ENCODE data around the gene NLRP1. TPM values are rescaled to one million over a fixed set of nuclear protein-coding genes. Genes with fewer than 3 reads are reported as not detected.

NLRP1 gene
- polyA plus RNA-seq, 3 donors: 13.2 to 388 (median 17.3) TPM

- H4K20me1 ChIP-seq (ENCODE audit: insufficient read depth, low read length): peaks cover 93% of the 10 kb centered on the region
- no peak overlapping the region for H3K4me2 ChIP-seq (replicated peaks; ENCODE audit: extremely low read depth, low read length, poor library complexity, severe bottlenecking)
- no peak overlapping the region for H3K27ac Mint-ChIP-seq
- no peak overlapping the region for H2AFZ ChIP-seq (ENCODE audit: insufficient read depth, low read depth, low read length, poor library complexity, severe bottlenecking)
- peaks cover 94 to 100% of the 10 kb centered on the region in 2 donors for H3K36me3 Mint-ChIP-seq
- TF ChIP-seq, protein P1, sequence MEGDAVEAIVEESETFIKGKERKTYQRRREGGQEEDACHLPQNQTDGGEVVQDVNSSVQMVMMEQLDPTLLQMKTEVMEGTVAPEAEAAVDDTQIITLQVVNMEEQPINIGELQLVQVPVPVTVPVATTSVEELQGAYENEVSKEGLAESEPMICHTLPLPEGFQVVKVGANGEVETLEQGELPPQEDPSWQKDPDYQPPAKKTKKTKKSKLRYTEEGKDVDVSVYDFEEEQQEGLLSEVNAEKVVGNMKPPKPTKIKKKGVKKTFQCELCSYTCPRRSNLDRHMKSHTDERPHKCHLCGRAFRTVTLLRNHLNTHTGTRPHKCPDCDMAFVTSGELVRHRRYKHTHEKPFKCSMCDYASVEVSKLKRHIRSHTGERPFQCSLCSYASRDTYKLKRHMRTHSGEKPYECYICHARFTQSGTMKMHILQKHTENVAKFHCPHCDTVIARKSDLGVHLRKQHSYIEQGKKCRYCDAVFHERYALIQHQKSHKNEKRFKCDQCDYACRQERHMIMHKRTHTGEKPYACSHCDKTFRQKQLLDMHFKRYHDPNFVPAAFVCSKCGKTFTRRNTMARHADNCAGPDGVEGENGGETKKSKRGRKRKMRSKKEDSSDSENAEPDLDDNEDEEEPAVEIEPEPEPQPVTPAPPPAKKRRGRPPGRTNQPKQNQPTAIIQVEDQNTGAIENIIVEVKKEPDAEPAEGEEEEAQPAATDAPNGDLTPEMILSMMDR (IDR thresholded peaks at IDR 0.05): no peak
- 91% methylated on average over 1 of the region's 4 CpGs for WGBS (ENCODE audit: insufficient coverage)
- no peak overlapping the region for H3K4me3 Mint-ChIP-seq
- no peak overlapping the region for H3K4me3 ChIP-seq (replicated peaks in 1 of 3; ENCODE audit: low read depth in 2 of 3, low read length in 3 of 3)
- H3K27me3 ChIP-seq (ENCODE audit: control insufficient read depth in 2 of 2, insufficient read depth in 2 of 2, low read length in 2 of 2): no peaks in the 10 kb centered on the region
- peaks cover 0 to 4% (median 0%) of the 10 kb centered on the region in 3 donors for H3K27me3 Mint-ChIP-seq (ENCODE audit: low read depth in 3 of 3)
- H3K4me1 ChIP-seq (ENCODE audit: control insufficient read depth in 1 of 2, insufficient read depth in 2 of 2, low read length in 2 of 2): no peaks in the 10 kb centered on the region
- no peak overlapping the region for H3K27ac ChIP-seq (ENCODE audit: low read depth in 1 of 2, low read length in 2 of 2)
- H3K9ac ChIP-seq (ENCODE audit: insufficient read depth, low read length, poor library complexity, severe bottlenecking): no peak overlapping the region
- H3K9me3 Mint-ChIP-seq: no peaks in the 10 kb centered on the region
- H3K4me1 Mint-ChIP-seq: no peaks in the 10 kb centered on the region
- H3K79me2 ChIP-seq (ENCODE audit: insufficient read depth, low read length): no peaks in the 10 kb centered on the region
- intact Hi-C loops (cut with micrococcal nuclease): no loop called here
- no peak for DNase-seq
- H3K9me3 ChIP-seq (replicated peaks in 1 of 2; ENCODE audit: control insufficient read depth in 1 of 2, insufficient read depth in 1 of 2, low read length in 2 of 2): no peaks in the 10 kb centered on the region
- H3K36me3 ChIP-seq (replicated peaks in 1 of 2; ENCODE audit: control insufficient read depth in 1 of 2, insufficient read depth in 2 of 2, low read length in 2 of 2): peaks cover 95 to 100% of the 10 kb centered on the region in 2 donors
Measured at GRCh38 chr17:5531085-5531418, 53.3 kb downstream of the NLRP1 start.

GRCh38 chr17:5530265-5531084 is 53.8 kb downstream of the NLRP1 start:
- H3K36me3 Mint-ChIP-seq: peaks cover 94 to 100% of the 10 kb centered on the region in 2 donors
- H3K9me3 ChIP-seq (replicated peaks in 1 of 2; ENCODE audit: control insufficient read depth in 1 of 2, insufficient read depth in 1 of 2, low read length in 2 of 2): no peaks in the 10 kb centered on the region
- no peak overlapping the region for H3K4me3 Mint-ChIP-seq

More at GRCh38 chr17:5530265-5531084, 53.8 kb downstream of the NLRP1 start:
- H2AFZ ChIP-seq (ENCODE audit: insufficient read depth, low read depth, low read length, poor library complexity, severe bottlenecking): no peak overlapping the region
- H4K20me1 ChIP-seq (ENCODE audit: insufficient read depth, low read length): peaks cover 93% of the 10 kb centered on the region
- intact Hi-C loops (cut with micrococcal nuclease): no loop called here
- Mint-ChIP-seq H3K4me1 (no peaks in the 10 kb centered on the region), H3K27me3 (ENCODE audit: low read depth in 3 of 3) (peaks cover 0 to 4% (median 0%) of the 10 kb centered on the region in 3 donors), H3K9me3 (no peaks in the 10 kb centered on the region), H3K27ac (peak overlapping the region in 2 of 7 donors; percentile 44 to 57)
- H3K4me2 ChIP-seq (replicated peaks; ENCODE audit: extremely low read depth, low read length, poor library complexity, severe bottlenecking): no peak overlapping the region
- no peak for DNase-seq
- TF ChIP-seq, protein P1 (IDR thresholded peaks at IDR 0.05): no peak
- no peaks in the 10 kb centered on the region for H3K4me1 ChIP-seq (ENCODE audit: control insufficient read depth in 1 of 2, insufficient read depth in 2 of 2, low read length in 2 of 2)
- 98% methylated on average over 7 of the region's 12 CpGs for WGBS (ENCODE audit: insufficient coverage)
- no peaks in the 10 kb centered on the region for H3K27me3 ChIP-seq (ENCODE audit: control insufficient read depth in 2 of 2, insufficient read depth in 2 of 2, low read length in 2 of 2)
- H3K4me3 ChIP-seq (replicated peaks in 1 of 3; ENCODE audit: low read depth in 2 of 3, low read length in 3 of 3): no peak overlapping the region
- H3K79me2 ChIP-seq (ENCODE audit: insufficient read depth, low read length): no peaks in the 10 kb centered on the region
- H3K27ac ChIP-seq (ENCODE audit: low read depth in 1 of 2, low read length in 2 of 2): no peak overlapping the region
- peaks cover 95 to 100% of the 10 kb centered on the region in 2 donors for H3K36me3 ChIP-seq (replicated peaks in 1 of 2; ENCODE audit: control insufficient read depth in 1 of 2, insufficient read depth in 2 of 2, low read length in 2 of 2)
- H3K9ac ChIP-seq (ENCODE audit: insufficient read depth, low read length, poor library complexity, severe bottlenecking): no peak overlapping the region

All from CD14-positive monocyte (primary cell).